PC-9 (cell line): ENCODE results near the gene DPH2. TPM values are rescaled to one million over a fixed set of nuclear protein-coding genes. Genes with fewer than 3 reads are reported as not detected.

ENCODE experiments used
- BruUV-seq: library from RNA; stranded (reverse); fragments of 400-500 nt; replicated peaks from 2 replicates; lab custom pipeline; 2021; lab: Mats Ljungman, UMichigan
- CTCF ChIA-PET: fragments of 300-600 bp; sonication (Branson Sonifier 250); formaldehyde crosslinking; loops from one replicate; lab custom pipeline; 2022; ENCODE audit warnings: antibody characterized with exemption; lab: Charles Lee
- POLR2A ChIA-PET: fragments of 300-600 bp; sonication (Branson Sonifier 250); formaldehyde crosslinking; loops from one replicate; lab custom pipeline; 2022; ENCODE audit warnings: antibody characterized with exemption; ENCODE audit not compliant: unreplicated experiment; lab: Charles Lee
- DNase-seq, 2 experiments: peaks; one replicate each; pipeline versions ENCODE4 v3.0.0 to v3.0.0-alpha.2; 2015 to 2022; ENCODE audit warnings: mixed read lengths in 1 of 2
- H2AFZ ChIP-seq: fragments of 200-600 bp; sonication (generic); 2 replicates; pipeline ENCODE4 v1.8.1; 2017; ENCODE audit warnings: antibody characterized with exemption
- H3F3A ChIP-seq: fragments of 200-600 bp; sonication (generic); 2 replicates; pipeline ENCODE4 v1.8.1; 2017; ENCODE audit warnings: antibody characterized with exemption, mild to moderate bottlenecking, low read depth; ENCODE audit not compliant: insufficient read depth
- H3K27ac ChIP-seq: fragments of 200-600 bp; sonication (generic); 2 replicates; pipeline ENCODE4 v1.6.1; 2016; ENCODE audit warnings: mixed run types
- H3K27me3 ChIP-seq: fragments of 200-600 bp; sonication (generic); 2 replicates; pipeline ENCODE4 v1.6.1; 2016; ENCODE audit warnings: low read depth, mixed run types; ENCODE audit not compliant: insufficient read depth
- H3K36me3 ChIP-seq: fragments of 200-600 bp; sonication (generic); 2 replicates; pipeline ENCODE4 v1.6.1; 2016; ENCODE audit warnings: low read depth, mixed run types
- H3K4me1 ChIP-seq: fragments of 200-600 bp; sonication (generic); replicated peaks from 2 replicates; pipeline ENCODE4 v1.6.1; 2016; ENCODE audit warnings: mixed run types; ENCODE audit not compliant: insufficient read depth
- H3K4me2 ChIP-seq: fragments of 200-600 bp; sonication (generic); 2 replicates; pipeline ENCODE4 v1.6.1; 2017; ENCODE audit warnings: mixed run types
- H3K4me3 ChIP-seq: fragments of 200-600 bp; sonication (generic); 2 replicates; pipeline ENCODE4 v1.6.1; 2016; ENCODE audit warnings: mixed run types
- H3K79me2 ChIP-seq: fragments of 200-600 bp; sonication (generic); 2 replicates; pipeline ENCODE4 v1.6.1; 2017; ENCODE audit warnings: low read depth, mixed run types
- H3K9me2 ChIP-seq: fragments of 200-600 bp; sonication (generic); 2 replicates; pipeline ENCODE4 v1.8.1; 2017; ENCODE audit warnings: mild to moderate bottlenecking; ENCODE audit not compliant: insufficient read depth
- H3K9me3 ChIP-seq: fragments of 200-600 bp; sonication (generic); 2 replicates; pipeline ENCODE4 v1.8.1; 2016; ENCODE audit warnings: low read depth; ENCODE audit not compliant: insufficient read depth
- H4K20me1 ChIP-seq: fragments of 200-600 bp; sonication (generic); 2 replicates; pipeline ENCODE4 v1.8.1; 2017; ENCODE audit not compliant: insufficient read depth
- EZH2 ChIP-seq: fragments of 200-600 bp; sonication (generic); IDR thresholded peaks from 2 replicates; pipeline ENCODE4 v1.8.0; 2017; ENCODE audit warnings: antibody characterized with exemption, low read depth
- intact Hi-C: fragments of 100-400 bp; cut with micrococcal nuclease; formaldehyde crosslinking; loops from one replicate; pipeline ENCODE4 v1.10.0; 2022; ENCODE audit not compliant: unreplicated experiment
- total RNA-seq: library from RNA; stranded (reverse); gene quantifications from 2 replicates; pipeline ENCODE4 v1.2.3, GENCODE V29; 2021
- TF ChIP-seq, protein P1 (sequence below): fragments of 200-600 bp; sonication (generic); conservative IDR thresholded peaks from 2 replicates; pipeline ENCODE4 v1.6.1; 2017; ENCODE audit warnings: mixed run types, antibody characterized with exemption, mild to moderate bottlenecking, moderate library complexity

Gene DPH2
- total RNA-seq, 1 experiment from 2014 or later: 37.8 TPM

DNA sequence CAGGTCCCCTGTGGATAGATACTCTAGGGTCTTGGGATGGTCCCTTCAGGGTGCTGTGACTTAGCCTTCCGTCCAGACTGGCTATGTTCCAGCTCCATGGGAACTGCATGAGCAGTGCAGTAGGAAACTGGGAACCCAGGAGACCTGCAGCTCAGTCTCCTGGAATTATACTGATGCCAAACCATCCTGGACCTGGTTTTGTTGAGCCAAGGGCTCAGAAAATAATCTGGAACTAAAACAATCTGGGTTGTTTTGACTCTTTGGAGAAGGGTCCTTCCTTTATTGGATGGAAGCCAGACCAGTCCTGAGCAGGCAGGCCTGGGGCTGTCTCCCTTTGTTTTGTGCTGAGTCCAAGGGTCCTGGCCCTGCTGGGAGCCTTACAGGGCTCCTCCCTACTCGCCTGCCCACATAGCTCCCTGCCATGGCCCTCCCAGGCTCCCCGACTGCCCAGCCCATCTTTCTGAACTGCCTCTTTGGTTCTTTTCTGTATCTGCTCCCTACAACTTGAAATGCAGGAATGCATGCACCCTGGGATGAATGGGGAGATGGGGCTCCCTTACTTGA is 21.9 kb upstream of the DPH2 start:
- CTCF ChIA-PET: interaction anchor here (0.7 kb wide), 1 partner anchor 100 kb away, joined by 3 read pairs; no protein-coding TSS in a partner anchor
- TF ChIP-seq EZH2: no peak
- TF ChIP-seq, protein P1, sequence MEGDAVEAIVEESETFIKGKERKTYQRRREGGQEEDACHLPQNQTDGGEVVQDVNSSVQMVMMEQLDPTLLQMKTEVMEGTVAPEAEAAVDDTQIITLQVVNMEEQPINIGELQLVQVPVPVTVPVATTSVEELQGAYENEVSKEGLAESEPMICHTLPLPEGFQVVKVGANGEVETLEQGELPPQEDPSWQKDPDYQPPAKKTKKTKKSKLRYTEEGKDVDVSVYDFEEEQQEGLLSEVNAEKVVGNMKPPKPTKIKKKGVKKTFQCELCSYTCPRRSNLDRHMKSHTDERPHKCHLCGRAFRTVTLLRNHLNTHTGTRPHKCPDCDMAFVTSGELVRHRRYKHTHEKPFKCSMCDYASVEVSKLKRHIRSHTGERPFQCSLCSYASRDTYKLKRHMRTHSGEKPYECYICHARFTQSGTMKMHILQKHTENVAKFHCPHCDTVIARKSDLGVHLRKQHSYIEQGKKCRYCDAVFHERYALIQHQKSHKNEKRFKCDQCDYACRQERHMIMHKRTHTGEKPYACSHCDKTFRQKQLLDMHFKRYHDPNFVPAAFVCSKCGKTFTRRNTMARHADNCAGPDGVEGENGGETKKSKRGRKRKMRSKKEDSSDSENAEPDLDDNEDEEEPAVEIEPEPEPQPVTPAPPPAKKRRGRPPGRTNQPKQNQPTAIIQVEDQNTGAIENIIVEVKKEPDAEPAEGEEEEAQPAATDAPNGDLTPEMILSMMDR: no peak
- Histone ChIP-seq H3K36me3 (no peaks in the 10 kb centered on the region), H3K9me3 (no peaks in the 10 kb centered on the region), H3K4me1 (peaks cover 26% of the 10 kb centered on the region), H3K27ac (no peak overlapping the region), H4K20me1 (no peaks in the 10 kb centered on the region), H3K4me3 (peak overlapping the region; percentile 74; the same call in 1 of the 2 replicates), H3K79me2 (peaks cover 17% of the 10 kb centered on the region; the same call in 1 of the 2 replicates), H3F3A (peaks cover 6% of the 10 kb centered on the region; the same call in 1 of the 2 replicates), H3K4me2 (peak overlapping the region; percentile 100), H2AFZ (no peak overlapping the region), H3K27me3 (no peaks in the 10 kb centered on the region), H3K9me2 (no peaks in the 10 kb centered on the region)
- POLR2A ChIA-PET: interaction anchor here (0.9 kb wide), 1 partner anchor 493 kb away, joined by 5 read pairs; no protein-coding TSS in a partner anchor
- intact Hi-C loops: loop anchor here (2.0 kb wide), 2 partner anchors 43 to 419 kb away; partner anchors contain the start of gene CCDC24
- DNase-seq: no peak
- TSS peak; percentile 43 for BruUV-seq

DNA sequence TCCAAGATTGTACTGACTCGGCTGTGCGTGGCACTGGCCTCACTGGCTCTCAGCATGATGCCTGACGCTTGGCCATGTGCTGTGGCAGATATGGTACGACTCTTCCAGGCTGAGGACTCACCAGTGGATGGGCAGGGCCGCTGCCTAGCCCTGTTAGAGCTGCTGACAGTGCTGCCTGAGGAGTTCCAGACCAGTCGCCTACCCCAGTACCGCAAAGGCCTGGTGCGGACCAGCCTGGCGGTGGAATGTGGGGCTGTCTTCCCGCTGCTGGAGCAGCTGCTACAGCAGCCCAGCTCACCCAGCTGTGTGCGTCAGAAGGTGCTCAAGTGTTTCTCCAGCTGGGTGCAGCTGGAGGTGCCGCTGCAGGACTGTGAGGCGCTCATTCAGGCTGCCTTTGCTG is 20.1 kb upstream of the DPH2 start:
- no peak overlapping the region for H2AFZ ChIP-seq
- no peaks in the 10 kb centered on the region for H3K9me2 ChIP-seq
- peaks cover 24% of the 10 kb centered on the region for H3K4me1 ChIP-seq
- no peak overlapping the region for H3K4me3 ChIP-seq
- no peaks in the 10 kb centered on the region for H3K9me3 ChIP-seq
- ChIA-PET CTCF (no interaction called here), POLR2A (no interaction called here)
- H3K27ac ChIP-seq: no peak overlapping the region
- no peaks in the 10 kb centered on the region for H3K36me3 ChIP-seq
- H3F3A ChIP-seq: peaks cover 6% of the 10 kb centered on the region; the same call in 1 of the 2 replicates
- BruUV-seq: no TSS peak
- DNase-seq: no peak
- H3K27me3 ChIP-seq: no peaks in the 10 kb centered on the region
- H3K4me2 ChIP-seq: no peak overlapping the region
- H3K79me2 ChIP-seq: peaks cover 15% of the 10 kb centered on the region; the same call in 1 of the 2 replicates
- TF ChIP-seq EZH2: no peak
- TF ChIP-seq, protein P1: no peak
- intact Hi-C loops: no loop called here
- no peaks in the 10 kb centered on the region for H4K20me1 ChIP-seq

- intact Hi-C loops: no loop called here
- Histone ChIP-seq H3K27ac (no peak overlapping the region), H3F3A (no peaks in the 10 kb centered on the region), H3K4me1 (peaks cover 14% of the 10 kb centered on the region), H3K36me3 (no peaks in the 10 kb centered on the region), H3K4me3 (no peak overlapping the region), H3K27me3 (no peaks in the 10 kb centered on the region), H4K20me1 (no peaks in the 10 kb centered on the region), H2AFZ (no peak overlapping the region), H3K79me2 (peaks cover 14% of the 10 kb centered on the region; the same call in 1 of the 2 replicates), H3K9me2 (no peaks in the 10 kb centered on the region), H3K4me2 (no peak overlapping the region), H3K9me3 (no peaks in the 10 kb centered on the region)
- no TSS peak for BruUV-seq
- no peak for TF ChIP-seq EZH2
- TF ChIP-seq, protein P1: no peak
- CTCF ChIA-PET: no interaction called here
- POLR2A ChIA-PET: no interaction called here
- no peak for DNase-seq
These were observed 18.5 kb upstream of the DPH2 start for GRCh38 chr1:43951021-43951985.
